Fibroblast of the aortic adventitia (primary cell): ENCODE results near the gene BEAN1. TPM values are rescaled to one million over a fixed set of nuclear protein-coding genes. Genes with fewer than 3 reads are reported as not detected.
A peak's percentile ranks its signal among the peaks of the same experiment; 100 is the strongest.

Source experiments
- DNase-seq: peaks from one replicate; pipeline ENCODE4 v3.0.0-alpha.2; 2010; ENCODE audit warnings: low read depth
- H3K4me3 ChIP-seq: 2 replicates; pipeline ENCODE4 v1.5.1; 2011; ENCODE audit warnings: low read depth, mild to moderate bottlenecking, control low read depth, low read length, moderate library complexity
- total RNA-seq: library from RNA; depleted of rRNA; stranded (reverse); fragments of >200 nt; gene quantifications from 2 replicates; pipeline ENCODE4 v1.2.3, GENCODE V29; 2012; ENCODE audit warnings: low replicate concordance
- TF ChIP-seq, protein P1 (sequence below): IDR thresholded peaks from 2 replicates; pipeline ENCODE4 v1.5.1; 2011; ENCODE audit warnings: mild to moderate bottlenecking, low read length, control low read depth, inconsistent platforms; ENCODE audit not compliant: insufficient read depth

Gene BEAN1
- total RNA-seq, 1 donor: 0.09 TPM

DNA sequence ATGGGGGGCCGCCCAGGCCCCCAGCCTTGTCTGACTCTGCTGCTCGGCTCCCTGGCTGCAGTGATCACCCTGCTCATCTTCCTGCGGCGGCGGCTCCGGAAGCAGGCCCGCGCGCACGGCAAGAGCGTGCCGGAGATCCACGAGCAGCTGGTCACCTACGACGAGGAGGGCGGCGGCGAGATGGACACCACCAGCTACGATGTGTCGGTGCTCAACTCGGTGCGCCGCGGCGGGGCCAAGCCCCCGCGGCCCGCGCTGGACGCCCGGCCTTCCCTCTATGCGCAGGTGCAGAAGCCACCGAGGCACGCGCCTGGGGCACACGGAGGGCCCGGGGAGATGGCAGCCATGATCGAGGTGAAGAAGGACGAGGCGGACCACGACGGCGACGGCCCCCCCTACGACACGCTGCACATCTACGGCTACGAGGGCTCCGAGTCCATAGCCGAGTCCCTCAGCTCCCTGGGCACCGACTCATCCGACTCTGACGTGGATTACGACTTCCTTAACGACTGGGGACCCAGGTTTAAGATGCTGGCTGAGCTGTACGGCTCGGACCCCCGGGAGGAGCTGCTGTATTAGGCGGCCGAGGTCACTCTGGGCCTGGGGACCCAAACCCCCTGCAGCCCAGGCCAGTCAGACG, 24.4 kb upstream of the BEAN1 start:
- TF ChIP-seq, protein P1, sequence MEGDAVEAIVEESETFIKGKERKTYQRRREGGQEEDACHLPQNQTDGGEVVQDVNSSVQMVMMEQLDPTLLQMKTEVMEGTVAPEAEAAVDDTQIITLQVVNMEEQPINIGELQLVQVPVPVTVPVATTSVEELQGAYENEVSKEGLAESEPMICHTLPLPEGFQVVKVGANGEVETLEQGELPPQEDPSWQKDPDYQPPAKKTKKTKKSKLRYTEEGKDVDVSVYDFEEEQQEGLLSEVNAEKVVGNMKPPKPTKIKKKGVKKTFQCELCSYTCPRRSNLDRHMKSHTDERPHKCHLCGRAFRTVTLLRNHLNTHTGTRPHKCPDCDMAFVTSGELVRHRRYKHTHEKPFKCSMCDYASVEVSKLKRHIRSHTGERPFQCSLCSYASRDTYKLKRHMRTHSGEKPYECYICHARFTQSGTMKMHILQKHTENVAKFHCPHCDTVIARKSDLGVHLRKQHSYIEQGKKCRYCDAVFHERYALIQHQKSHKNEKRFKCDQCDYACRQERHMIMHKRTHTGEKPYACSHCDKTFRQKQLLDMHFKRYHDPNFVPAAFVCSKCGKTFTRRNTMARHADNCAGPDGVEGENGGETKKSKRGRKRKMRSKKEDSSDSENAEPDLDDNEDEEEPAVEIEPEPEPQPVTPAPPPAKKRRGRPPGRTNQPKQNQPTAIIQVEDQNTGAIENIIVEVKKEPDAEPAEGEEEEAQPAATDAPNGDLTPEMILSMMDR: no peak
- no peak overlapping the region for H3K4me3 ChIP-seq
- no peak for DNase-seq

DNA sequence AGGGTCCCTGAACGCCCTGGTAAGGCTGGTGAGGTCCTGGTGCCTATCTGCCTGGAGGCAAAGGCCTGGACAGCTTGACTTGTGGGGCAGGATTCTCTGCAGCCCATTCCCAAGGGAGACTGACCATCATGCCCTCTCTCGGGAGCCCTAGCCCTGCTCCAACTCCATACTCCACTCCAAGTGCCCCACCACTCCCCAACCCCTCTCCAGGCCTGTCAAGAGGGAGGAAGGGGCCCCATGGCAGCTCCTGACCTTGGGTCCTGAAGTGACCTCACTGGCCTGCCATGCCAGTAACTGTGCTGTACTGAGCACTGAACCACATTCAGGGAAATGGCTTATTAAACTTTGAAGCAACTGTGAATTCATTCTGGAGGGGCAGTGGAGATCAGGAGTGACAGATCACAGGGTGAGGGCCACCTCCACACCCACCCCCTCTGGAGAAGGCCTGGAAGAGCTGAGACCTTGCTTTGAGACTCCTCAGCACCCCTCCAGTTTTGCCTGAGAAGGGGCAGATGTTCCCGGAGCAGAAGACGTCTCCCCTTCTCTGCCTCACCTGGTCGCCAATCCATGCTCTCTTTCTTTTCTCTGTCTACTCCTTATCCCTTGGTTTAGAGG, 23.5 kb upstream of the BEAN1 start:
- TF ChIP-seq, protein P1: no peak
- no peak overlapping the region for H3K4me3 ChIP-seq

DNA sequence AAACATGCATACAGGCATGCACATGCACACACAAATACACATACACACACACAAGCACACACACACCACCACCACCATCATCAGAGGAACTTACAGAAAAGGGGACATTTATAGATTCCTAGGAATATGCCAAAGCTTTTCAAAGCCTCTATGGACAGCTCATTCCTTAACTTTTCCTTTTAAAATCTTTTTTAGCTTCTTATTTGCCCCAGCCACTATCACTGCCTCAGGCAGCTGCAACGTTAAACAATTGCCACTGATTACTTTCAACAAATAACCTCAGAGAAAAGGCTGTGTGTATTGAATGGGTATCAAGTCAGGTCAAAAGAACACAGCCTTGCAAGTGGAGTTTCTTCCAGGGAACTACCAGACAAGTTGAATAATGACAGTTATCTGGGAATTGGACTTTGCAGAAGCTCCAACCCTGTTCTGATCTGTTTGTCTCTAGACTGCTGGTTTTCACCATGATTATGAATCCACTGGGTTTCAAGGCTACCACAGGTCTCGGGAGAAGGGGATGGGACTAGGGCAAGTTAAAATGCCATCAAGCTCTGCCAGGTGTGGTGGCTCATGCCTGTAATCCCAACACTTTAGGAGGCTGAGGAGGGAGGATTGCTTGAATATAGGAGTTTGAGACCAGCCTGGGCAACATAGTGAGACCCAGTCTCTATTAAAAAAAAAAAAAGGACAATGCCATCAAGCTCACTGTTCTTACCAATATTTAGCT, 21.9 kb upstream of the BEAN1 start:
- TF ChIP-seq, protein P1: no peak
- no peak overlapping the region for H3K4me3 ChIP-seq

More for the DNA sequence above, 23.5 kb upstream of the BEAN1 start:
- DNase-seq: no peak

DNA sequence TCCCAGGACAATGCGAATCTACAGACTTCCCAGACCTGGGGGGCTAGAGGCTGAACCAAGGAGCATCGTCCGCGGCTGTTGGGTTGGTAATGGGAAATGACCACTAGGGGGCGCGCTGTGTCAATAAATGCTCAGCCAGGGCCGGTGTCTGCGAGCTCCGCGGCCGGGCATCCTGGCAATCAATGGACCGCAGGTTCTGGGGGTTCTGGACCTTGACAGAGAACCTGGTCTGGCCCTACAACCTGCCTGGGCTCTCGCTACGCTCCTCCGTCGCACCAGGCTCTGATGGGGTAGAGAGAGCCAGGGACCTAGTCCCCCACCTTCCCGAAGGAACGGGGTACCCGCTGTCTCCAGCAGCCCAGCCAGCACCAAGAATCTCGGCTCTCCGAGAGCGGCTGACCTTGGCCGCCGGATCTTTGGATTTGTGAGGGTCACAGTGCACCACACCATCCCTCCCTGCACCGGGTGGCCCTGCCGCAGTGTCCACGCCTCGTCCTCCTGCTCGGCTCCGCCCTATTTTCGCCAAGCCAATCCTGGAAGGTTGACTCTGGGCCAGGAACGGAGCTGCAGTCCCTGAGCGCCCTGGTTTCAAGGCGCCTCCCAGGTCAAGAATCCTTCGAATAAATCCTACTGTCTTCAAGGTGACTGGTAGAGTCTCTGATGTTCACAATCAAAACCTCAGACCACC, 20.4 kb upstream of the BEAN1 start:
- DNase-seq: peak; percentile 70
- peak overlapping the region; percentile 73 for H3K4me3 ChIP-seq
- TF ChIP-seq, protein P1: peak; percentile 74

More for the DNA sequence above, 21.9 kb upstream of the BEAN1 start:
- DNase-seq: no peak

DNA sequence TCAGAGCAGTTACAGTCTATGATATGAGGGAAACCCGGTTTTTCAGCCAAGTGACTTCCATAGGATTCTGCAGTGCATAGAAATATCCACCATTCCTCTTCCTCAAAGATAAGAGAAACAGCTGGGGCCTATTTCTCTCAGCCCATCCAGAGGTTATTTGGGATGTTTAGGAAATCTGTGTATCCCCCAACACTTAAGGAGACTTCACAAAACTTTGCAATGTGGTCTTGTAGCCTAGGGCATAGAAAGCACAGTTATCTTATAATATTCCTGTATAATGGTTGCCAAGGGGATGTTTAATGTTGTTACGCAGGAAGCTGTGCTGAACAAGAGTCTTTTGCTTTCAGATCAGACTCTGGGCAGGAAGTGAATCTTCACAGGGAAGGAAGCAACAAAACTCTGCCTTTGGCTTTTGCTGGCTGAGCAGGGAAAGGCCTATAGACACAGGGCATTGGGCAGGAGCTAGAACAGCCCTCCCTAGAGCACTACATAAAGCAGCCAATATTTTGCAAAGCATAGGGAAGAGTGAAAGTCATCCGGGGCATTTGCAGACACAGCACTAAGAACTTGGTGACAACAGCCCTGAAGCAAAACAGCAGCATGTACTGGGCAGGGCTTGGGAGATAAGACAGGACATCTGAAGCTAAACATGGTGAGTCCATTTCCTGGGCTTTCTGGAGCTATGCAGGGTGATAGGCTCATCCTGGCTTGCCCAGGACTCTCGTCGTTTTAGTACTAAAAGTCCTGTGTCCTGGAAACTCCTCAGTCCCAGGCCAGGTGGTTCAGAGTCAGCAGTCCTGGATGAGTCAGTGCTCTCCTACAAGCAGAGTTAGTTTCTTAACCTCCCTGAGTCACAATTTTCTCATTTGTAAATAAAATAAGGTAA, 18.7 kb upstream of the BEAN1 start:
- peak overlapping the region; percentile 29 for H3K4me3 ChIP-seq
- TF ChIP-seq, protein P1: no peak
- peak; percentile 63 for DNase-seq

DNA sequence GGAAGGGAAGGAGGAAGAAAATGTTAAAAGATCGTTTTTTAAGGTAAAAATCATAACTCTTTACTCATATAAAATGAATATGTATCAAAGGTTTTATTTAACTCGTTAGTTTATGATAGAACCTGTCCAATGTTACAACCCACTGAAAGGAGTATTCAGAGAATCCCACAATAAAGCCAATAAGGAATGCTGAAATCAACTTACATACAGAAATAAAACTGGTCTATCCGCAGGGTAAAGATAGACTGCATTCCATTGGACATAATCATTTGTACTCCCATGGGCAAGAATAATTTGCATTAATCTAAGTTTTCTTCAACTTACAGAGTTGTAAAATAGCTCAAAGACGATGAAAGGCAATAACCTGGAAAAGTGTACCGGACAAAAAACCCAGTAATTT, 17.9 kb upstream of the BEAN1 start:
- DNase-seq: peak; percentile 72
- no peak overlapping the region for H3K4me3 ChIP-seq
- TF ChIP-seq, protein P1: no peak
